ENCODE results near the gene HYAL4. TPM values are rescaled to one million over a fixed set of nuclear protein-coding genes. Genes with fewer than 3 reads are reported as not detected.

The HYAL4 gene
- 0.17 and 0.22 TPM in 2 replicates for total RNA-seq

GRCh38 chr7:123844712-123845219 is at the start of gene HYAL4:
HYAL4 (plus strand) TSS chr7:123845169; CDS start chr7:123868274, 23,105 bp downstream.

GRCh38 chr7:123924941-123925340 is 80.0 kb downstream of the HYAL4 start, which contains the start of gene SPAM1:
SPAM1 (plus strand) TSS chr7:123925241; CDS start chr7:123953571, 28,330 bp downstream.

Other genes starting within 250 kb of the HYAL4 start
- under 0.01 TPM in 1 of 2 replicates, not detected in the other for gene ASB15, start 243.3 kb upstream of the HYAL4 start, total RNA-seq
- not detected in 2 replicates for gene LMOD2, start 189.3 kb upstream of the HYAL4 start, total RNA-seq
- gene WASL, start 96.2 kb upstream of the HYAL4 start, total RNA-seq = 13.3 and 16.4 TPM in 2 replicates
- not detected in 2 replicates for gene SPAM1, start 80.1 kb downstream of the HYAL4 start, total RNA-seq
- not detected in 2 replicates for gene TMEM229A, start 187.9 kb downstream of the HYAL4 start, total RNA-seq